Neural cell (in vitro differentiated cells): ENCODE data around the gene SLC49A4. TPM values are rescaled to one million over a fixed set of nuclear protein-coding genes. Genes with fewer than 3 reads are reported as not detected.

Experiments used
- H2AFZ ChIP-seq: fragments of 200-600, 300-800 bp; sonication (generic), shearing (Covaris generic); 2 replicates; pipeline ENCODE4 v1.6.0; 2014; ENCODE audit warnings: low read depth, mild to moderate bottlenecking, antibody characterized with exemption, low read length, moderate library complexity
- H3F3A ChIP-seq: fragments of 200-600 bp; shearing (Covaris generic); 2 replicates; pipeline ENCODE4 v1.6.1; 2016; ENCODE audit warnings: mild to moderate bottlenecking, moderate library complexity, mixed read lengths, antibody characterized with exemption, low read length; ENCODE audit not compliant: insufficient read depth, poor library complexity, severe bottlenecking
- H3K27ac ChIP-seq: fragments of 200-600, 300-800 bp; sonication (generic), shearing (Covaris generic); 2 replicates; pipeline ENCODE4 v1.5.1; 2014; ENCODE audit warnings: mild to moderate bottlenecking, low read length, moderate library complexity
- H3K27me3 ChIP-seq: fragments of 300-800, 200-600 bp; sonication (generic), shearing (Covaris generic); 2 replicates; pipeline ENCODE4 v1.6.0; 2014; ENCODE audit warnings: mild to moderate bottlenecking, low read depth, low read length, moderate library complexity; ENCODE audit not compliant: insufficient read depth
- H3K36me3 ChIP-seq: fragments of 300-800, 200-600 bp; sonication (generic), shearing (Covaris generic); 2 replicates; pipeline ENCODE4 v1.5.1; 2014; ENCODE audit warnings: mild to moderate bottlenecking, antibody characterized with exemption, low read length, moderate library complexity; ENCODE audit not compliant: insufficient read depth
- H3K4me2 ChIP-seq: fragments of 300-800, 200-600 bp; sonication (generic), shearing (Covaris generic); 2 replicates; pipeline ENCODE4 v1.6.0; 2014; ENCODE audit warnings: mild to moderate bottlenecking, low read length
- H3K4me3 ChIP-seq: fragments of 300-800, 200-600 bp; sonication (generic), shearing (Covaris generic); 2 replicates; pipeline ENCODE4 v1.5.1; 2014; ENCODE audit warnings: mild to moderate bottlenecking, low read length, moderate library complexity
- H3K79me2 ChIP-seq: fragments of 200-600 bp; shearing (Covaris generic); replicated peaks from 2 replicates; pipeline ENCODE4 v1.6.0; 2014; ENCODE audit warnings: mild to moderate bottlenecking, low read length, moderate library complexity; ENCODE audit not compliant: insufficient read depth
- H3K9ac ChIP-seq: fragments of 300-800, 200-600 bp; sonication (generic), shearing (Covaris generic); 2 replicates; pipeline ENCODE4 v1.6.1; 2016; ENCODE audit warnings: mild to moderate bottlenecking, low read length, mixed read lengths
- H3K9me2 ChIP-seq: fragments of 200-600 bp; shearing (Covaris generic); 2 replicates; pipeline ENCODE4 v1.6.1; 2016; ENCODE audit warnings: mild to moderate bottlenecking, low read length, mixed read lengths; ENCODE audit not compliant: insufficient read depth
- H3K9me3 ChIP-seq: fragments of 200-600, 300-800 bp; sonication (generic), shearing (Covaris generic); 2 replicates; pipeline ENCODE4 v1.6.1; 2016; ENCODE audit warnings: mild to moderate bottlenecking, mixed run types, low read length, moderate library complexity, mixed read lengths
- H4K20me1 ChIP-seq: fragments of 200-600 bp; shearing (Covaris generic); 2 replicates; pipeline ENCODE4 v1.6.1; 2016; ENCODE audit warnings: mild to moderate bottlenecking, mixed run types; ENCODE audit not compliant: insufficient read depth
- CTCF ChIP-seq: fragments of 450-650 bp; IDR thresholded peaks from 2 replicates; pipeline ENCODE4 v1.5.1; 2014; ENCODE audit warnings: antibody characterized with exemption, mild to moderate bottlenecking, moderate library complexity; ENCODE audit not compliant: poor library complexity, severe bottlenecking
- EP300 ChIP-seq: fragments of 450-650 bp; conservative IDR thresholded peaks from 2 replicates; pipeline ENCODE4 v1.6.1; 2014; ENCODE audit warnings: antibody characterized with exemption, mild to moderate bottlenecking, moderate library complexity; ENCODE audit not compliant: poor library complexity, severe bottlenecking
- EZH2 ChIP-seq: fragments of 200-600, 300-800 bp; shearing (Covaris generic), sonication (generic); IDR thresholded peaks from 2 replicates; pipeline ENCODE4 v1.6.1; 2014; ENCODE audit warnings: antibody characterized with exemption, low read length, borderline replicate concordance, mild to moderate bottlenecking; ENCODE audit not compliant: insufficient read depth, poor library complexity, severe bottlenecking
- MXI1 ChIP-seq: fragments of 450-650 bp; conservative IDR thresholded peaks from 2 replicates; pipeline ENCODE4 v1.6.1; 2014; ENCODE audit warnings: antibody characterized with exemption, mild to moderate bottlenecking; ENCODE audit not compliant: poor library complexity, severe bottlenecking
- POLR2AphosphoS5 ChIP-seq: IDR thresholded peaks from 2 replicates; pipeline ENCODE4 v1.6.1; 2012
- RAD21 ChIP-seq: fragments of 450-650 bp; conservative IDR thresholded peaks from 2 replicates; pipeline ENCODE4 v1.6.1; 2014; ENCODE audit warnings: antibody characterized with exemption, mild to moderate bottlenecking, moderate library complexity
- REST ChIP-seq: IDR thresholded peaks from 2 replicates; pipeline ENCODE4 v1.6.1; 2012; ENCODE audit warnings: borderline replicate concordance
- SMC3 ChIP-seq: fragments of 450-650 bp; conservative IDR thresholded peaks from 2 replicates; pipeline ENCODE4 v1.6.1; 2014; ENCODE audit warnings: antibody characterized with exemption, mild to moderate bottlenecking, moderate library complexity; ENCODE audit not compliant: poor library complexity
- TAF1 ChIP-seq: IDR thresholded peaks from 2 replicates; pipeline ENCODE4 v1.6.1; 2012; ENCODE audit warnings: low read depth
- polyA plus RNA-seq: library from polyadenylated mRNA; depleted of rRNA; stranded (reverse); fragments of >200 nt; gene quantifications from 2 replicates; pipeline ENCODE4 v1.2.3, GENCODE V29; 2014

Gene SLC49A4
- polyA plus RNA-seq, 1 donor from 2014 or later: 16.2 TPM

- Histone ChIP-seq H3K9me2 (no peaks in the 10 kb centered on the region), H3K4me2 (no peak overlapping the region), H3K27ac (no peak overlapping the region), H3K9ac (no peak overlapping the region), H3K9me3 (no peaks in the 10 kb centered on the region), H3K4me3 (no peak overlapping the region), H2AFZ (no peak overlapping the region), H3K79me2 (peaks cover 7% of the 10 kb centered on the region), H3K27me3 (no peaks in the 10 kb centered on the region), H3K36me3 (no peaks in the 10 kb centered on the region), H3F3A (no peaks in the 10 kb centered on the region), H4K20me1 (no peaks in the 10 kb centered on the region)
- TF ChIP-seq SMC3 (no peak), MXI1 (no peak), TAF1 (no peak)
Measured at GRCh38 chr3:122803977-122804376, 9.1 kb downstream of the SLC49A4 start.

GRCh38 chr3:122810734-122811133 is 15.9 kb downstream of the SLC49A4 start:
- Histone ChIP-seq H3K27me3 (no peaks in the 10 kb centered on the region), H3K79me2 (no peaks in the 10 kb centered on the region), H3K36me3 (no peaks in the 10 kb centered on the region), H3K9ac (no peak overlapping the region), H3F3A (no peaks in the 10 kb centered on the region), H2AFZ (no peak overlapping the region), H3K9me3 (no peaks in the 10 kb centered on the region), H3K9me2 (no peaks in the 10 kb centered on the region), H3K4me2 (no peak overlapping the region), H3K4me3 (no peak overlapping the region), H4K20me1 (no peaks in the 10 kb centered on the region), H3K27ac (no peak overlapping the region)
- TF ChIP-seq TAF1 (no peak), RAD21 (no peak), EZH2 (no peak), MXI1 (no peak), SMC3 (no peak), REST (no peak), CTCF (no peak), EP300 (no peak), POLR2AphosphoS5 (no peak)

GRCh38 chr3:122816587-122816986 is 21.7 kb downstream of the SLC49A4 start:
- Histone ChIP-seq H3F3A (no peaks in the 10 kb centered on the region), H3K27me3 (no peaks in the 10 kb centered on the region), H3K9ac (no peak overlapping the region), H4K20me1 (no peaks in the 10 kb centered on the region), H3K79me2 (no peaks in the 10 kb centered on the region), H3K4me2 (no peak overlapping the region), H3K9me2 (no peaks in the 10 kb centered on the region), H3K4me3 (no peak overlapping the region), H3K27ac (no peak overlapping the region), H3K36me3 (no peaks in the 10 kb centered on the region), H3K9me3 (no peaks in the 10 kb centered on the region), H2AFZ (no peak overlapping the region)
- TF ChIP-seq POLR2AphosphoS5 (no peak), EZH2 (no peak), REST (no peak), SMC3 (no peak), CTCF (no peak), MXI1 (no peak), TAF1 (no peak), RAD21 (no peak), EP300 (no peak)
